HG02798 (cell line): ENCODE measurements around the gene ZNG1F.
"Not testable (repeated sequence)": the region's sequence is repeated elsewhere in the genome, so short reads cannot be mapped to it uniquely, and the experiment has no call there.

Experiments used
- ATAC-seq: cut with Tn5 transposase; IDR thresholded peaks from one replicate; pipeline ENCODE4 v1.9.1; 2021; ENCODE audit warnings: mild to moderate bottlenecking; ENCODE audit not compliant: unreplicated experiment, poor library complexity

Gene ZNG1F

GRCh38 chr9:41124250-41125108 is 64.6 kb downstream of the ZNG1F start:
- not testable (repeated sequence) for ATAC-seq

GRCh38 chr9:41123812-41124211 is 65.3 kb downstream of the ZNG1F start:
- ATAC-seq: not testable (repeated sequence)

- not testable (repeated sequence) for ATAC-seq
These were observed 65.7 kb downstream of the ZNG1F start for GRCh38 chr9:41123396-41123795.

- ATAC-seq: not testable (repeated sequence)
These were observed 68.4 kb downstream of the ZNG1F start for GRCh38 chr9:41120696-41121095.

- ATAC-seq: not testable (repeated sequence)
These were observed 69.4 kb downstream of the ZNG1F start for GRCh38 chr9:41119719-41120118.

GRCh38 chr9:41119311-41119710 is 69.8 kb downstream of the ZNG1F start:
- ATAC-seq: not testable (repeated sequence)

GRCh38 chr9:41113348-41113747 is 75.8 kb downstream of the ZNG1F start:
- ATAC-seq: not testable (repeated sequence)

GRCh38 chr9:41111414-41111813 is 77.7 kb downstream of the ZNG1F start:
- ATAC-seq: not testable (repeated sequence)

GRCh38 chr9:41110913-41111312 is 78.2 kb downstream of the ZNG1F start:
- ATAC-seq: not testable (repeated sequence)

GRCh38 chr9:41109253-41109652 is 79.9 kb downstream of the ZNG1F start:
- not testable (repeated sequence) for ATAC-seq

GRCh38 chr9:41108816-41109215 is 80.3 kb downstream of the ZNG1F start:
- not testable (repeated sequence) for ATAC-seq

- ATAC-seq: not testable (repeated sequence)
These were observed 82.5 kb downstream of the ZNG1F start for GRCh38 chr9:41106472-41107116.

GRCh38 chr9:41105557-41106253 is 83.4 kb downstream of the ZNG1F start:
- not testable (repeated sequence) for ATAC-seq

- not testable (repeated sequence) for ATAC-seq
These were observed 84.6 kb downstream of the ZNG1F start for GRCh38 chr9:41104542-41104941.

- not testable (repeated sequence) for ATAC-seq
These were observed 88.6 kb downstream of the ZNG1F start for GRCh38 chr9:41100508-41100907.

- not testable (repeated sequence) for ATAC-seq
These were observed 90.4 kb downstream of the ZNG1F start for GRCh38 chr9:41098759-41099158.

- ATAC-seq: peak; percentile 78
These were observed 94.1 kb downstream of the ZNG1F start for GRCh38 chr9:41095060-41095459.

GRCh38 chr9:41094010-41094773 is 94.9 kb downstream of the ZNG1F start:
- not testable (repeated sequence) for ATAC-seq

GRCh38 chr9:41090922-41091321 is 98.2 kb downstream of the ZNG1F start:
- not testable (repeated sequence) for ATAC-seq

GRCh38 chr9:41090386-41090785 is 98.7 kb downstream of the ZNG1F start:
- ATAC-seq: not testable (repeated sequence)
